Right lobe of liver (tissue), 4 donors: Measurements from ENCODE around the gene LRP2.

Experiments used
- CTCF ChIP-seq, 4 donors: fragments of 200-600 bp in 3 of 4; fragments of 450-650 bp in 1 of 4; IDR thresholded peaks; one replicate each; pipeline versions ENCODE4 v1.5.1 to v1.8.0; 2016 to 2022; ENCODE audit warnings: antibody characterized with exemption in 4 of 4, mild to moderate bottlenecking in 2 of 4
- POLR2A ChIP-seq: fragments of 450-650 bp; IDR thresholded peaks from one replicate; pipeline ENCODE4 v1.6.1; 2017; ENCODE audit warnings: antibody characterized with exemption, mild to moderate bottlenecking
- donor health status: DM: no; HTN: no; CAD: no.
- donor health status: DM: no; HTN: no; CAD: no.
- donor health status: DM: no; HTN: yes; CAD: no.

GRCh38 chr2:169315357-169315756 lies 47.0 kb downstream of the LRP2 start:
- TF ChIP-seq CTCF (IDR thresholded peaks at IDR 0.05) (no peak), POLR2A (no peak)
